GM13977 (cell line): ENCODE results near the gene IQCE.

ENCODE experiments used
- DNase-seq: peaks from one replicate; pipeline ENCODE4 v3.0.0; 2012; ENCODE audit warnings: low spot score
- in situ Hi-C: fragments of 300-500 bp; cut with MboI; formaldehyde crosslinking; loops from one replicate; pipeline ENCODE4 v1.12.0; 2022; ENCODE audit warnings: low sequenced_read_pairs, low pct_unique_long_range_greater_than_20kb, mixed read lengths, inconsistent platforms; ENCODE audit not compliant: unreplicated experiment
- TF ChIP-seq, protein P1 (sequence below): IDR thresholded peaks from 2 replicates; pipeline ENCODE4 v1.5.1; 2012; ENCODE audit warnings: mild to moderate bottlenecking, control low read depth; ENCODE audit not compliant: insufficient read depth; ENCODE audit errors: extremely low read depth, missing control alignments

IQCE gene

DNA sequence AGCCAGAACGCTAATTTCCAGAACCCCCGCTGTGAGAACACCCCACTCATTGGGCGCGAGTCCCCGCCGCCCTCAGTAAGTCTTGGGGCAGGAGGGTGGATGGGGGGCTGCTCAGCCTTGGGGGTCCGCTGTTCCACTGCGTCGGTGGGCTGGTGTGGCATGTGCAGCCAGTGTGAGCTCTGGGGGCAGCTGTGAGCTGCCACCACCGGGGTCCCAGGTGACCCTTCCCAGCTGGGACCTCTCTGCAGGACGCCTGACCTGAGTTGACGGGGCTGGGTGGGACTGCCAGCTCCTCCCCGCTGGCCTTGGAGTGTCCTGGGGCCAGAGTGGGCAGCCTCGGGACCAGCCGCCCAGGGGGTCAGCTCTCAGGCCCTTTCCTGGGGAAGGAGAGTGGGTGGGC, 100.2 kb downstream of the IQCE start:
- DNase-seq: no peak
- TF ChIP-seq, protein P1, sequence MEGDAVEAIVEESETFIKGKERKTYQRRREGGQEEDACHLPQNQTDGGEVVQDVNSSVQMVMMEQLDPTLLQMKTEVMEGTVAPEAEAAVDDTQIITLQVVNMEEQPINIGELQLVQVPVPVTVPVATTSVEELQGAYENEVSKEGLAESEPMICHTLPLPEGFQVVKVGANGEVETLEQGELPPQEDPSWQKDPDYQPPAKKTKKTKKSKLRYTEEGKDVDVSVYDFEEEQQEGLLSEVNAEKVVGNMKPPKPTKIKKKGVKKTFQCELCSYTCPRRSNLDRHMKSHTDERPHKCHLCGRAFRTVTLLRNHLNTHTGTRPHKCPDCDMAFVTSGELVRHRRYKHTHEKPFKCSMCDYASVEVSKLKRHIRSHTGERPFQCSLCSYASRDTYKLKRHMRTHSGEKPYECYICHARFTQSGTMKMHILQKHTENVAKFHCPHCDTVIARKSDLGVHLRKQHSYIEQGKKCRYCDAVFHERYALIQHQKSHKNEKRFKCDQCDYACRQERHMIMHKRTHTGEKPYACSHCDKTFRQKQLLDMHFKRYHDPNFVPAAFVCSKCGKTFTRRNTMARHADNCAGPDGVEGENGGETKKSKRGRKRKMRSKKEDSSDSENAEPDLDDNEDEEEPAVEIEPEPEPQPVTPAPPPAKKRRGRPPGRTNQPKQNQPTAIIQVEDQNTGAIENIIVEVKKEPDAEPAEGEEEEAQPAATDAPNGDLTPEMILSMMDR: no peak
- in situ Hi-C loops: no loop called here

DNA sequence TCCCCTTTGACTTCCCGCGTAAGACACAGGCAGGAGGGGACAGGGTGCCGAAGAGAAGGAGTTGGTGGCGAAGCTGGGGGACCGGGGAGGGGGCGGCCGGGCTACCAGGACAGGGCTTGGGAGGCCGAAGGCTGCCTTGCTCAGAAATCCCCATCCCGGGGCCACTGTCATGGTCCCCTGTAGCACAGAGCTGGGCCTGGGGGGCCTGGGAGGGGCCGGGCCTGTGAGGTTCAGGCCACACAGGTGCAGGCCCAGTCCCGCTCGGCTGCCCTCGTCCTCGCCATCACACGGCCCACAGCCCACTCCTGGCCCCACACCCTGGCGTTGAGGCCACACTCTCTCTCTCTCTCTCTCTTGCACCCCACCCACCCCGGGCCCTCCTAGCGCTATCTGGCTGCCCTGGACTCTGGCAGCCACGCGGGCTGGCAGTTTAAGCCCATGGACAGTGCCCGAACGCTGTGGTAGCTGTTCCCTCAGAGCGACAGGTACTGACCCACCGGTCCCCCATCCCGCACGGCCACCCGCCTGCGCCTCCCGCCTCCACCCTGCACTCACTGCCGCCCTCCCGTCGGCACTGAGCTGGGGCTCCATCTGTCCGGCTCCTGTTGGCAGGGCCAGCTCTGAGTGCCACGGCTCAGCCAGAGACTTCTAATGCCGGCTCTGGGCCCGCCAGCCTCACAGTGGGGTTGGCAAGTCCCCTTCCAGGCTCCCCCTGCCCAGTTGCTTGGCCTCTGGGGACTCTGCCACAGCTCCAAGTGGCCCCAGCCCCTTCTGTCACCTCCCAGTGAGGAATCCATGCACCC, 101.0 kb downstream of the IQCE start:
- TF ChIP-seq, protein P1: no peak
- no peak for DNase-seq
- in situ Hi-C loops: no loop called here

DNA sequence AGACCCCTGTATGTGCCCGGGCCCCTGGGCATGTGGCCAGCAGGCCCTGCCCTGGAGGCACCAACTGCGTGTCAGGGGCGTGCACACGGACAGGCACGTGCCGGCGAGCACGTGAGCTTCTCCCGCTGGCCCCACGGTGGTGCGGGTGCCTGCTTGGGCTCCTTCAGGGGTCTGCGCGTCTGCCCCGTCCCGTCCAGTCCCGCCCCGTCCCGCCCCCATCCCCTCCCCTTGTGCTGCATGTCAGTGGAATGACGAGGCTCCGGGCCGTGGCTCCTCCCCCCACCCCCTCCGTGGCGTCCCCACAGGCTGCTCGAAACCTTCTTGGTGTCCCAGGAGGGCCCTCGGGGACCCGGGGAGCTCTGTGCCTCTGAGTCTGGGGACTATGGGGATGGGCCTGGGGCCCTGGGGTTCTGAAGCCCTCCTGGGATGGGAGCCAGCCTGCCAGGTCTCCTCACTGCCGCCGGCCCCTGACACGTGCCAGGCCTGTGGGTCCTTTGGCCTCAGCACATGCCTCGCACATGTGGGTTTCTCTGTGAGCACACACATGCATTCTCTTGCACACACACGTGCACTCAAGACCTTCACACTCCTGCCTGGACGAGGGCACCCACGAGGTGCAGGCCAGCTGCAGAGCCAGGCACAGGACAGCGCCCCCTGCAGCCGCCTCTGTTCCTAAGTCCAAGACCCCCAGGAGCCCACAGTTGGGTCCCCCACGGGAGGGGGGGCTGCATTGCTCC, 101.7 kb downstream of the IQCE start:
- in situ Hi-C loops: no loop called here
- TF ChIP-seq, protein P1: peak; percentile 38
- DNase-seq: no peak

DNA sequence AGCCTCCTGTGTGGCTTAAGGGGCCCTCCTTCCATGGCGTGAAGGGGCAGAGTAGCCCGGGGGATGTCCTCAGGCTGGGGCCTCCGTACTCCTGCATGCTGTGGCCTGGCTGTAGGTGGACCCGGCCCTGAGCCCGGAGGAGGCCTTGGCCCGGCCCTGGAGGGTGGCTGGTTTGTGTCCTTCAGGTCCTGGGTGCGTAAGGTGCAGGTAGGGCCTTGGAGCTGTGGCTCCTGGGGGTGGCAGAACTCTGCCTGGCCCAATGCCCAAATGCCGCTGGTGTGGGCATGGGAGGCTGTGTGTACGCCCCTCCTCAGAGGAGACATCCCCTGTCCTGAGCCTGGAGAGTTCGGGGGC, 102.3 kb downstream of the IQCE start:
- in situ Hi-C loops: no loop called here
- TF ChIP-seq, protein P1: no peak
- no peak for DNase-seq

DNA sequence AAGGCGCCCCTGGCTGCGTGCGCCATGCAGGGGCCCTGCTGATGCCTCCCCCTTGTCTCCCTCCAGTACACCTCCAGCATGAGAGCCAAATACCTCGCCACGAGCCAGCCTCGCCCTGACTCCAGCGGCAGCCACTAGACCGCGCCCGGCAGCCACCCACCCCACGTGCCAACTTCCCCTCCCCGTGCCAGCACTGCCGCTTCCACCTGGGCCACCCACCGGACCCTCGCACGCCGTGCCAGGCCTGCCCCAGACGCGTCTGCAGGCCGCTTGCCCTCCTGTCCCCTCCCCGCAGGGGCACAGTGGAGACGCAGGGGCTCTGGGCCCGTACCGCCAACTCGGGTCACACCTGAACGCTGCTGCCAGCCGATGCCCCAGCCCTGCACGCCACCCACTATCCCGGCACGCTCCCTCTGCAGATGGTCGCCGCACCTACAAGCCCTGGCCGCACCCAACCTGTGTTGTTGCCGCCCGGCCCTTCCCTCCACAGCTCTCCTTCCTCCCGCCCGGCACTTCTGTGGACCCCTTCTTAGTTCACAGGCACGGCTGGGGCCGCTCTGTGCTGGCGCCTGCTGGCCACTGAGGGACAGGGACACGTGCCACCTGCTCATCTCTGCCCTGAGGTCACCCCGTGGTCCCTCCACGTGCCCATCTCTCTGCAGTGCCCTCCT, 103.0 kb downstream of the IQCE start:
- TF ChIP-seq, protein P1: no peak
- no peak for DNase-seq
- in situ Hi-C loops: no loop called here

DNA sequence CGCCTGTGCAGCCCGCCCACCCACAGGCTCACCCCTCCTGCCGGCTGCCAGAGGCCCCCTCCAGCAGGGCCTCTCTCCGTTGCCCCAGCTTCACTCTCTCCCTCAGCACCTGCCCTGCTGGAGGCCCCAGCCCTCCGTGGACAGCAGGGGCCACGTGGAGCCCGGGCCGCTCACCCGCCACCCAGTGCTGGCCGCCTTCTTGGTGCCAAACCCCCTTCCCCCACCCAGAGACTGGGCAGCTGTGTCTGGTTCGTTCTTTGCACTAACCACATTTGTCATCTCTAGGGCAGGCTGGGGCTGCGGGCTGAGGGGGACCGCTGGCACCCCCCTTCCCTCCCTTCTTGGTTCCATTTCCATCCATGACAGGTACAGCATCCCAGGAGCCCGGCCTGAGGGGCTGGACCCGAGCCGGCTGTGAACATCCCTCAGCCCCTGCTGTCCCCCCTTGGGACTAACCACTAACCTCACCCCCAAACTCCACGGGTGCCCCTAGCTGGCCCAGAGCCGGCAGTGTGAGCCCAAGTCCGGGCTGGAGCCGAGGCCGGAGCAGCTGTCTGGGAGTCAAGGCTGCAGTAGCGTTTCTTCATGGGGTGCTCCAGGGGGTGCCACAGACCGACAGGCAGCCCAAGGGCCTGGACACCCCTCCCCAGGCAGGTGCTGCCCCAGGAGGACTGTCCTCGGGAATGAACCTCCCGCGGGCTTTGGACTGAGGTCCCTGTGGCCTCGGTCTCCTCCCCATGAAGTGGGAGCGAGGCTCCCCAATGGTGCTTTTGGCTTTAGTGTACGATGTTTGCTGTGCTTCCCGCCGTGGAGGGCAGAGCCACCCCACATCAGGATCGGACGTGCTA, 103.7 kb downstream of the IQCE start:
- in situ Hi-C loops: no loop called here
- TF ChIP-seq, protein P1: no peak

More for the DNA sequence above, 103.7 kb downstream of the IQCE start:
- no peak for DNase-seq
